ENCODE results near the gene LELP1. TPM values are rescaled to one million over a fixed set of nuclear protein-coding genes. Genes with fewer than 3 reads are reported as not detected.

Gene LELP1
- total and polyA plus RNA-seq, 2 experiments from 2014 or later = not detected

- no peaks in the 10 kb centered on the region for H3F3A ChIP-seq (replicated peaks; ENCODE audit: low read depth)
- Mint-ChIP-seq H3K4me3 (no peak overlapping the region), H3K27me3 (ENCODE audit: insufficient read depth, low read depth, poor library complexity) (no peaks in the 10 kb centered on the region), H3K9me3 (peaks cover 20% of the 10 kb centered on the region), H3K36me3 (ENCODE audit: low read depth) (peaks cover 19% of the 10 kb centered on the region), H3K4me1 (peaks cover 6% of the 10 kb centered on the region; the same call in 2 of the 3 replicates), H3K27ac (no peak overlapping the region)
- ATAC-seq = peak; percentile 53
- no peaks in the 10 kb centered on the region for H3K79me2 ChIP-seq (replicated peaks; ENCODE audit: insufficient read depth)
- no peak overlapping the region for H3K4me3 ChIP-seq
- no peaks in the 10 kb centered on the region for H3K4me1 ChIP-seq (ENCODE audit: insufficient read depth)
- 0 out of 2 replicates have a peak, but pooled peaks cover 4% of the 10 kb centered on the region for H3K9me2 ChIP-seq (ENCODE audit: insufficient read depth)
- no peak for TF ChIP-seq EZH2phosphoT487 (IDR thresholded peaks at IDR 0.05; ENCODE audit: unreplicated experiment)
- TF ChIP-seq CTCF (conservative IDR thresholded peaks at IDR 0.05; ENCODE audit: low read depth in 2 of 2) = peak; percentile 84 to 87
- TF ChIP-seq EZH2 (IDR thresholded peaks at IDR 0.05; ENCODE audit: low read depth, unreplicated experiment) = no peak
- H4K20me1 ChIP-seq (replicated peaks; ENCODE audit: insufficient read depth) = no peaks in the 10 kb centered on the region
- no peak overlapping the region for H3K27ac ChIP-seq (ENCODE audit: low read depth)
- no peaks in the 10 kb centered on the region for H3K27me3 ChIP-seq (ENCODE audit: insufficient read depth)
- peak; percentile 58 for DNase-seq (ENCODE audit: low spot score)
- H3K36me3 ChIP-seq (ENCODE audit: insufficient read depth) = no peaks in the 10 kb centered on the region
- H2AFZ ChIP-seq = peak overlapping the region; percentile 53
- no peak overlapping the region for H3K4me2 ChIP-seq
Measured at GRCh38 chr1:153190373-153190772, 12.9 kb upstream of the LELP1 start.

- TF ChIP-seq CTCF (conservative IDR thresholded peaks at IDR 0.05; ENCODE audit: low read depth in 2 of 2) (peak; percentile 88 to 98), EZH2 (IDR thresholded peaks at IDR 0.05; ENCODE audit: low read depth, unreplicated experiment) (no peak), ZNF462 (CRISPR knock-in tag; IDR thresholded peaks at IDR 0.05) (no peak)
- Histone ChIP-seq H3K9me2 (ENCODE audit: insufficient read depth) (0 out of 2 replicates have a peak, but pooled peaks cover 4% of the 10 kb centered on the region), H3K36me3 (ENCODE audit: insufficient read depth) (no peaks in the 10 kb centered on the region), H3K4me3 (no peak overlapping the region), H3K79me2 (replicated peaks; ENCODE audit: insufficient read depth) (no peaks in the 10 kb centered on the region), H3K27me3 (ENCODE audit: insufficient read depth) (no peaks in the 10 kb centered on the region), H4K20me1 (replicated peaks; ENCODE audit: insufficient read depth) (no peaks in the 10 kb centered on the region), H3K27ac (ENCODE audit: low read depth) (no peak overlapping the region), H3F3A (replicated peaks; ENCODE audit: low read depth) (no peaks in the 10 kb centered on the region), H3K4me1 (ENCODE audit: insufficient read depth) (no peaks in the 10 kb centered on the region), H2AFZ (no peak overlapping the region), H3K4me2 (no peak overlapping the region)
- Mint-ChIP-seq H3K27ac (no peak overlapping the region; the same call in 1 of the 2 replicates), H3K9me3 (peaks cover 11% of the 10 kb centered on the region), H3K4me3 (no peak overlapping the region), H3K27me3 (ENCODE audit: insufficient read depth, low read depth, poor library complexity) (no peaks in the 10 kb centered on the region), H3K36me3 (ENCODE audit: low read depth) (peaks cover 3% of the 10 kb centered on the region; the same call in 1 of the 3 replicates), H3K4me1 (peaks cover 6% of the 10 kb centered on the region; the same call in 2 of the 3 replicates)
- peak; percentile 99 for ATAC-seq
- DNase-seq (ENCODE audit: low spot score) = peak; percentile 88
Measured at GRCh38 chr1:153192697-153193096, 10.5 kb upstream of the LELP1 start.
